Fibroblast of lung (primary cell): ENCODE measurements around the gene HERPUD1.

Experiments
- EZH2 ChIP-seq: IDR thresholded peaks from 2 replicates; pipeline ENCODE4 v1.5.1; 2012; ENCODE audit warnings: low read length, control low read depth, mild to moderate bottlenecking; ENCODE audit errors: missing control alignments
- TF ChIP-seq, protein P1 (sequence below), 2 donors: IDR thresholded peaks in 1 of 2; conservative IDR thresholded peaks in 1 of 2; 1 replicate in 1 of 2; 2 replicates in 1 of 2; pipeline ENCODE4 v1.5.1; 2011 to 2012; ENCODE audit warnings: low read length in 2 of 2, control low read depth in 1 of 2, inconsistent platforms in 1 of 2, low read depth in 1 of 2, mild to moderate bottlenecking in 1 of 2

GRCh38 chr16:56973294-56973689 lies 41.4 kb downstream of the HERPUD1 start:
- TF ChIP-seq, protein P1, sequence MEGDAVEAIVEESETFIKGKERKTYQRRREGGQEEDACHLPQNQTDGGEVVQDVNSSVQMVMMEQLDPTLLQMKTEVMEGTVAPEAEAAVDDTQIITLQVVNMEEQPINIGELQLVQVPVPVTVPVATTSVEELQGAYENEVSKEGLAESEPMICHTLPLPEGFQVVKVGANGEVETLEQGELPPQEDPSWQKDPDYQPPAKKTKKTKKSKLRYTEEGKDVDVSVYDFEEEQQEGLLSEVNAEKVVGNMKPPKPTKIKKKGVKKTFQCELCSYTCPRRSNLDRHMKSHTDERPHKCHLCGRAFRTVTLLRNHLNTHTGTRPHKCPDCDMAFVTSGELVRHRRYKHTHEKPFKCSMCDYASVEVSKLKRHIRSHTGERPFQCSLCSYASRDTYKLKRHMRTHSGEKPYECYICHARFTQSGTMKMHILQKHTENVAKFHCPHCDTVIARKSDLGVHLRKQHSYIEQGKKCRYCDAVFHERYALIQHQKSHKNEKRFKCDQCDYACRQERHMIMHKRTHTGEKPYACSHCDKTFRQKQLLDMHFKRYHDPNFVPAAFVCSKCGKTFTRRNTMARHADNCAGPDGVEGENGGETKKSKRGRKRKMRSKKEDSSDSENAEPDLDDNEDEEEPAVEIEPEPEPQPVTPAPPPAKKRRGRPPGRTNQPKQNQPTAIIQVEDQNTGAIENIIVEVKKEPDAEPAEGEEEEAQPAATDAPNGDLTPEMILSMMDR (conservative IDR thresholded peaks at IDR 0.05 in 1 of 2, IDR thresholded peaks at IDR 0.05 in 1 of 2; ENCODE audit: low read depth in 1 of 2, low read length in 2 of 2): no peak
- TF ChIP-seq EZH2: no peak
